Measurements from ENCODE around the gene MLXIP. TPM values are rescaled to one million over a fixed set of nuclear protein-coding genes. Genes with fewer than 3 reads are reported as not detected.

MLXIP gene
- total RNA-seq, 4 donors from 2014 or later: 33.8 to 82.2 (median 50.9) TPM

DNA sequence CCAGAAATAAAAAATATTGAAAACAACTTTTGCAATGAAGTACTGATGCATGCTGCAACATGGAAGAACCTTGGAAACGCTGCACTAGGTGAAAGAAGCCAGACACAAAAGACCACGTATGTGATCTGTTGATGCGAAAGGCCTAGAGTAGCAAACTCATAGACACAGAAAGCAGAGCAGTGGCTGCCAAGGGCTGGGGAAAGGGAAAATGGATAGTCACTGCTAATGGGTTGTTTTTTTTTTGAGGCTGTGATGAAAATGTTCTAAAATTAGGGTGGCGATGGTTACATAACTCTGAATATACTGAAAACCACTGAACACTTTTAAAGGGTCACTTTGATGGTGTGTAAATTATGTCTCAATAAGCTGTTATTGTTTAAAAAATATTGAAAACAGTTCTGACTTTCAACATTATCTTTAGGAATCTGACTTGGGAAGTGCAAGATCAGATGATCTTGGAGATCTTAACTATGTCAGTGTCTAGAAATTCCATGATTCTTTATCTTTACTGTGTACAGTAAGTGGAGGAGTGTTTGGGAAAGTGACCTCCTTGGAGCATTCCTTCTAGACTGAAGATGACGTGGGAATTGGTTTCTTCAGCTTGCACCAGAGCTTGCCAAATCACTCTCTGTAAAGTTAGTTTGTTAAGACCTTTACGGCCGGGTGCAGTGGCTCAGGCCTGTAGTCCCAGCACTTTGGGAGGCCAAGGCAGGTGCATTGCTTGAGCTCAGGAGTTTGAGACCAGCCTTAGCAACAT, 12.4 kb downstream of the MLXIP start:
- intact Hi-C loops (cut with DNase I): no loop called here
- TF ChIP-seq POLR2AphosphoS5 (IDR thresholded peaks at IDR 0.05) (peak; percentile 55 to 57), EP300 (IDR thresholded peaks at IDR 0.05) (peak; percentile 20)
- TF ChIP-seq, protein P1, sequence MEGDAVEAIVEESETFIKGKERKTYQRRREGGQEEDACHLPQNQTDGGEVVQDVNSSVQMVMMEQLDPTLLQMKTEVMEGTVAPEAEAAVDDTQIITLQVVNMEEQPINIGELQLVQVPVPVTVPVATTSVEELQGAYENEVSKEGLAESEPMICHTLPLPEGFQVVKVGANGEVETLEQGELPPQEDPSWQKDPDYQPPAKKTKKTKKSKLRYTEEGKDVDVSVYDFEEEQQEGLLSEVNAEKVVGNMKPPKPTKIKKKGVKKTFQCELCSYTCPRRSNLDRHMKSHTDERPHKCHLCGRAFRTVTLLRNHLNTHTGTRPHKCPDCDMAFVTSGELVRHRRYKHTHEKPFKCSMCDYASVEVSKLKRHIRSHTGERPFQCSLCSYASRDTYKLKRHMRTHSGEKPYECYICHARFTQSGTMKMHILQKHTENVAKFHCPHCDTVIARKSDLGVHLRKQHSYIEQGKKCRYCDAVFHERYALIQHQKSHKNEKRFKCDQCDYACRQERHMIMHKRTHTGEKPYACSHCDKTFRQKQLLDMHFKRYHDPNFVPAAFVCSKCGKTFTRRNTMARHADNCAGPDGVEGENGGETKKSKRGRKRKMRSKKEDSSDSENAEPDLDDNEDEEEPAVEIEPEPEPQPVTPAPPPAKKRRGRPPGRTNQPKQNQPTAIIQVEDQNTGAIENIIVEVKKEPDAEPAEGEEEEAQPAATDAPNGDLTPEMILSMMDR (IDR thresholded peaks at IDR 0.05): no peak
- no peaks in the 10 kb centered on the region for H3K9me3 ChIP-seq
- H3K36me3 ChIP-seq: peaks cover 0 to 14% (median 5%) of the 10 kb centered on the region in 4 donors
- peak overlapping the region; percentile 74 to 81 (median 77) for H3K27ac ChIP-seq (replicated peaks in 1 of 4)
- no peaks in the 10 kb centered on the region for H3K27me3 ChIP-seq
- H3K4me1 ChIP-seq: peaks cover 85 to 100% (median 98%) of the 10 kb centered on the region in 4 donors
- no peak overlapping the region for H3K4me3 ChIP-seq
- no peak for DNase-seq (ENCODE audit: extremely low spot score)
- 19% methylated on average over 7 of the region's 7 CpGs for WGBS

DNA sequence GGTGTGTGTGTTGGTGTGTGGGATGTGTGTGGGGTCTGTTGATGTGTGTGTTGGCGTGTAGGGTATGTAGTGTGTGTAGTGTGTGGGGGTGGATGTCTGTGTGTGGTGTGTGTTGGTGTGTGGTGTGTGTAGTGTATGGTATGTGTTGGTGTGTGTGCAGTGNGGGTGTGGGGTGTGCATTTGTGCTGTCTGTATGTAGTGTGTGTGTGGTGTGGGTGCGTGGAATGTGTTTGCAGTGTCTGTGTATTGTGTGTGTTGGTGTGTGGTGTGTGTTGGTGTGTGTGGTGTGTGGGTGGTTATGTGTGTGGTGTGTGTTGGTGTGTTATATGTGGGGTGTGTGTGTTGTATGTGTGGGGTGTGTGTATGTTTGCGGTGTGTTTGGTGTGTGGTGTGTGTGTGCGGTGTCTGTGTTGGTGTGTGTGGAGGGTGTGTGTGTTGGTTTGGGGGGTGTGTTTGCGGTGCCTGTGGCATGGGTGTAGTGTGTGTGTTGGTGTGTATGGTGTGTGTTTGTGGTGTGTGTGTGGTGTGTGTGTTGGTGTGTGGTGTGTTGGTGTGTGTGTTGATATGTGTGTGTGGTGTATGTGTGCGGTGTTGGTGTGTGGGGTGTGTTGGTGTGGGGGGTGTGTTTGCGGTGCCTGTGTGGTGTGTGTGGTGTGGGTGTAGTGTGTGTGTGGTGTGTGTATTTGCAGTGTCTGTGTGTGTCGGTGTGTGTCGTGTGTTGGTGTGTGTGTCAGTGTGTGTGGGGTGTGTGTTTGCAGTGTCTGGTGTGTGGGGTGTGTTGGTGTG, 14.7 kb downstream of the MLXIP start:
- H3K27ac ChIP-seq (replicated peaks in 1 of 4): peak overlapping the region in 3 of 4 donors; percentile 35 to 77 (median 45)
- H3K9me3 ChIP-seq: no peaks in the 10 kb centered on the region
- peaks cover 85 to 100% (median 98%) of the 10 kb centered on the region in 4 donors for H3K4me1 ChIP-seq
- 94% methylated on average over 9 of the region's 9 CpGs for WGBS
- DNase-seq (ENCODE audit: extremely low spot score): no peak
- intact Hi-C loops (cut with DNase I): no loop called here
- no peaks in the 10 kb centered on the region for H3K36me3 ChIP-seq
- TF ChIP-seq EP300 (IDR thresholded peaks at IDR 0.05): no peak
- TF ChIP-seq, protein P1 (IDR thresholded peaks at IDR 0.05): no peak
- TF ChIP-seq POLR2A (IDR thresholded peaks at IDR 0.05; ENCODE audit: low read depth): no peak
- no peak for TF ChIP-seq POLR2AphosphoS5 (IDR thresholded peaks at IDR 0.05)
- H3K27me3 ChIP-seq: no peaks in the 10 kb centered on the region
- H3K4me3 ChIP-seq: no peak overlapping the region

DNA sequence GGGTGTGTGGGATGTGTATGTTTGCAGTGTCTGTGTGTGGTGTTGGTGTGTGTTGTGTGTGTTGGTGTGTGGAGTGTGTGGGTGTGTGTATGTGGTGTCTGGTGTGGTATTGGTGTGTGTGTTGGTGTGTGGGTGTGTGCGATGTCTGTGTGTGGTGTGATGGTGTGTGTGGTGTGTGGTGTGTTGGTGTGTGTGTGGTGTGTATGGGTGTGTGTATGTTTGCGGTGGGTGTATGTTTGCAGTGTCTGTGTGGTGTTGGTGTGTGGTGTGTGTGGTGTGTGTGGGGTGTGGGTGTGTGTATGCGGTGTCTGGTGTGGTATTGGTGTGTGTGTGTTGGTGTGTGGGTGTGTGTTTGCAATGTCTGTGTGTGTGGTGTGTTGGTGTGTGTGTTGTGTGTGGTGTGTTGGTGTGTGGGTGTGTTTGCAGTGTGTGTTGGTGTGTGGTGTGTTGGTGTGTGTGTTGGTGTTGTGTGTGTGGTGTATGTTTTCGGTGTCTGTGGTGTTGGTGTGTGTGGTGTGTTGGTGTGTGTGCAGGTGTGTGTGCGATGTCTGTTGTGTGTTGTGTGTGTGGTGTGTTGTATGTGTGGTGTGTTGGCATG, 15.7 kb downstream of the MLXIP start:
- no peak for DNase-seq (ENCODE audit: extremely low spot score)

DNA sequence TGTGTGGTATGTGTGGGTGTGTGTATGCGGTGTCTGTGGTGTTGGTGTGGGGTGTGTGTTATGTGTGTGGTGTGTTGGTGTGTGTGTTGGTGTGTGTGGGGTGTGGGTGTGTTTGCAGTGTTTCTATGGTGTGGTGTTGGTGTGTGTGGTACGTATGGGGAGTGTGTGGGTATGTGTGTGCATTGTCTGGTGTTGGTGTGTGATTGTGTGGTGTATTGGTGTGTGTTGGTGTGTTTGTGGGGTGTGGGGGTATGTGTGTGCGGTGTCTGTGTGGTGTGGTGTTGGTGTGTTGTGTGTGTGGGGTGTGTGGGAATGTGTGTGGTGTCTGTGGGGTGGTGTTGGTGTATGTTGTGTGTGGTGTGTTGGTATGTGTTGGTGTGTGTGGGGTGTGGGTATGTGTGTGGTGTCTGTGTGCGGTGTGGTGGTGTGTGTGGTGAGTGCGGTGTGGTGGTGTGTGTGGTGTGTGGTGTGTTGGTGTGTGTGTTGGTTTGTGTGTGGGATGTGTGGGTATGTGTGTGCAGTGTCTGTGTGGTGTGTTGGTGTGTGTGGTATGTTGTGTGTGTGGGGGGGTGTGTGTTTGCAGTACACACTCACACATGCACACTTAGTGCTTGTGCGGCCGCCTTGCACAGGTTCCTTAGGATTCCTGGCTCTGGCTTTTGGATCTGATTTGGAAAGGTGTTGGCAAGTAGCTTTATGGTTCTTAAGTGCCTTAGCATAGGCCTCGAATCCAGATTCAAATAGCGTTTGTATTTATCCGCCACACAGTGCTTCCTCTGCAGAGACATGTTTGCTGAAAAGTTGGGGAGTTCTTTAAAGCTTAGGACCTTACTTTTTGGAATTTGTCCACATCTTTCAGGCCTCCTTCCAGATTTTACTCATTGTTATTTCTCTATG, 16.4 kb downstream of the MLXIP start:
- TF ChIP-seq EP300 (IDR thresholded peaks at IDR 0.05) (no peak), POLR2AphosphoS5 (IDR thresholded peaks at IDR 0.05) (no peak), POLR2A (IDR thresholded peaks at IDR 0.05; ENCODE audit: low read depth) (no peak)
- TF ChIP-seq, protein P1 (IDR thresholded peaks at IDR 0.05): no peak
- H3K27ac ChIP-seq (replicated peaks in 1 of 4): peak overlapping the region; percentile 35 to 60 (median 46)
- no peak overlapping the region for H3K4me3 ChIP-seq
- whole genome bisulfite sequencing: 66% methylated on average over 10 of the region's 10 CpGs
- H3K27me3 ChIP-seq: no peaks in the 10 kb centered on the region
- H3K4me1 ChIP-seq: peaks cover 86 to 100% (median 98%) of the 10 kb centered on the region in 4 donors
- intact Hi-C loops (cut with DNase I): no loop called here
- no peaks in the 10 kb centered on the region for H3K36me3 ChIP-seq
- no peak for DNase-seq (ENCODE audit: extremely low spot score)
- no peaks in the 10 kb centered on the region for H3K9me3 ChIP-seq

More for the DNA sequence above, 15.7 kb downstream of the MLXIP start:
- WGBS: 95% methylated on average over 5 of the region's 5 CpGs
- Histone ChIP-seq H3K4me1 (peaks cover 86 to 100% (median 98%) of the 10 kb centered on the region in 4 donors), H3K36me3 (no peaks in the 10 kb centered on the region), H3K27me3 (no peaks in the 10 kb centered on the region), H3K9me3 (no peaks in the 10 kb centered on the region), H3K4me3 (no peak overlapping the region), H3K27ac (replicated peaks in 1 of 4) (peak overlapping the region; percentile 35 to 60 (median 46))
- intact Hi-C loops (cut with DNase I): no loop called here
- TF ChIP-seq POLR2A (IDR thresholded peaks at IDR 0.05; ENCODE audit: low read depth) (no peak), EP300 (IDR thresholded peaks at IDR 0.05) (no peak), POLR2AphosphoS5 (IDR thresholded peaks at IDR 0.05) (no peak)
- TF ChIP-seq, protein P1 (IDR thresholded peaks at IDR 0.05): no peak
